GM12865 (cell line): Measurements from ENCODE around the gene DDT.

ENCODE experiments used
- DNase-seq: peaks from one replicate; pipeline ENCODE4 v3.0.0; 2010; ENCODE audit warnings: low read depth
- H3K4me3 ChIP-seq: 2 replicates; pipeline ENCODE4 v1.5.1; 2011; ENCODE audit warnings: mild to moderate bottlenecking, low read depth, low read length, control low read depth
- TF ChIP-seq, protein P1 (sequence below): IDR thresholded peaks from 2 replicates; pipeline ENCODE4 v1.5.1; 2011; ENCODE audit warnings: low read length, control low read depth, low read depth, inconsistent platforms; ENCODE audit not compliant: insufficient read depth; ENCODE audit errors: missing control alignments

Gene DDT

DNA sequence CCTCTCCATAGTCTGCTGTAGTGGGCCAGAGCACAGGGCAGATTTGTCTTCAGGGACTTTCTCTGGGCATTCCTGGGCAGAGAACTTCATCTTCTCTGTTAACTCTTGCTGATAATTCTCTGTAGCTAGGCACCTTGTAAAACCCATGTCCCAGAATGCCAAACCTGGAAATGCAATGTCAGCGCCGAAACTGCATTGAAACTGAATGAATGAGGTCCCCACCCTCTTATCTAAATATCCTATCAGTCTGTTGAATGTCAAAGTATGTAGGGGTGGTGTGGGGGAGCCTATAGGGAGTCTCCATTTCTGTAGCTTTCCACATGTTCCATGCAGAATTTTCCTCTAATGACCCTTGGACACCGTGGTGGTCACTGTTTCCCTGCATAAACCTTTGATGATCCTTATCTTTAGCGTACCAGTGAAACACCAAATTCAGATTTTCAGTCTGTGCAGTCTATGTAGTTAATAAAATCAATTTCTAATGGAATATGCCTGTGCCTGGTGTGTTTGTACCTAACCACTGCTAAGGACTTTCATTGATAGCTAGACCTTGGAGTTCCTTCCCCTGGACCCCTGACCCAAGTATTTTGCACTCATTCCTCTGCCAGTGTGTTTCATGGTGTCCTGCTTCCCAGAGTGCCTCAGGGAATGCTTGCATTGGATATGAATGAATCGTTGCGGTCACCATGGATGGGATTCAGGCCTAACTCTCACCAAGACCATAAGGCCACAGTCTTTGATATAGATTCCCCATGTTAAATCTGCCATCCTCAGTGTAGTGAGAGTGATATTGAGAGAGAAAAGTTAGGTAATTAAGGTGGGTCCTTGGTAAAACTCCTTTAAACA is 34.4 kb upstream of the DDT start:
- TF ChIP-seq, protein P1, sequence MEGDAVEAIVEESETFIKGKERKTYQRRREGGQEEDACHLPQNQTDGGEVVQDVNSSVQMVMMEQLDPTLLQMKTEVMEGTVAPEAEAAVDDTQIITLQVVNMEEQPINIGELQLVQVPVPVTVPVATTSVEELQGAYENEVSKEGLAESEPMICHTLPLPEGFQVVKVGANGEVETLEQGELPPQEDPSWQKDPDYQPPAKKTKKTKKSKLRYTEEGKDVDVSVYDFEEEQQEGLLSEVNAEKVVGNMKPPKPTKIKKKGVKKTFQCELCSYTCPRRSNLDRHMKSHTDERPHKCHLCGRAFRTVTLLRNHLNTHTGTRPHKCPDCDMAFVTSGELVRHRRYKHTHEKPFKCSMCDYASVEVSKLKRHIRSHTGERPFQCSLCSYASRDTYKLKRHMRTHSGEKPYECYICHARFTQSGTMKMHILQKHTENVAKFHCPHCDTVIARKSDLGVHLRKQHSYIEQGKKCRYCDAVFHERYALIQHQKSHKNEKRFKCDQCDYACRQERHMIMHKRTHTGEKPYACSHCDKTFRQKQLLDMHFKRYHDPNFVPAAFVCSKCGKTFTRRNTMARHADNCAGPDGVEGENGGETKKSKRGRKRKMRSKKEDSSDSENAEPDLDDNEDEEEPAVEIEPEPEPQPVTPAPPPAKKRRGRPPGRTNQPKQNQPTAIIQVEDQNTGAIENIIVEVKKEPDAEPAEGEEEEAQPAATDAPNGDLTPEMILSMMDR: no peak
- no peak overlapping the region for H3K4me3 ChIP-seq
- no peak for DNase-seq

GRCh38 chr22:24008022-24008283 is 33.7 kb upstream of the DDT start:
- TF ChIP-seq, protein P1: no peak
- H3K4me3 ChIP-seq: no peak overlapping the region
- DNase-seq: no peak

DNA sequence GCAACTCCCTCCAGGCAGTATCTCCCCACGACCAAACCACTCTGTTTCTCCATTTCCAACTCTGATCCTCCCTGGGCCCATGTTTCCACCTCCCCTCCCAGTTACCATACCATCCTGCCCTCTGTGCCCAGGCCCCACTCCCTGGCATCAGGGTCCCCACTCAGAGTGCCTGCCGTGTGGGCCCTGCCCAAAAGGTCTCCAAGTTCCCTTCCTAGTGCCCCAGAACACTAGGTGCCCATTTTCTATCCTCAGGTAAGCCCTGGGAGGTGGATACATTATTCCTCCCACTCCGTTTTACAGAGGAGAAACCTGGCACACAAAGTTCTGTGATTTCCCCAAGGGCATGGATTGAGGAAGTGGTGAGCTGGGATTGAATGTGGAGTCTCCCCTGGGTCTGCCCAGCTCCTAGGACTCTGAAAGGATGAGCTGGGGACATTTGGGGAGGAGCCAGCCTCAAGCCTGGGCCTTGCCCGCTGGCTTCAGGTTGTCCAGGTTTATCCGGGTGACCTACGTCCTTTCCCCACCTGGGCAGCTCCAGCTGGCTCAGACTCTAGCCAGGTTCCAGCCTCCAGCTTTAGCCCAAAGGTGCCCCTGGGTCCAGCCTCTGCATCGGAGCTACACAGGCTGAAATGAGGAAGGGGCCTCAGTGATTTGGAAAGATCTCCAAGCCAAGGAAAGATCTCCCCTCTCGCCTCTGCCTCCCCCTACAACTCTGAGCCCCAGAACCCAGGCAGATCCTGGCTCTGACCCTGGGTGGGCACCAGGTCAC is 33.2 kb upstream of the DDT start:
- DNase-seq: no peak
- H3K4me3 ChIP-seq: no peak overlapping the region
- TF ChIP-seq, protein P1: no peak

- no peak overlapping the region for H3K4me3 ChIP-seq
- TF ChIP-seq, protein P1: no peak
- DNase-seq: no peak
Measured at GRCh38 chr22:24006914-24007214, 32.6 kb upstream of the DDT start.

GRCh38 chr22:24006207-24006913 is 32.1 kb upstream of the DDT start:
- no peak overlapping the region for H3K4me3 ChIP-seq
- TF ChIP-seq, protein P1: no peak
- DNase-seq: no peak

DNA sequence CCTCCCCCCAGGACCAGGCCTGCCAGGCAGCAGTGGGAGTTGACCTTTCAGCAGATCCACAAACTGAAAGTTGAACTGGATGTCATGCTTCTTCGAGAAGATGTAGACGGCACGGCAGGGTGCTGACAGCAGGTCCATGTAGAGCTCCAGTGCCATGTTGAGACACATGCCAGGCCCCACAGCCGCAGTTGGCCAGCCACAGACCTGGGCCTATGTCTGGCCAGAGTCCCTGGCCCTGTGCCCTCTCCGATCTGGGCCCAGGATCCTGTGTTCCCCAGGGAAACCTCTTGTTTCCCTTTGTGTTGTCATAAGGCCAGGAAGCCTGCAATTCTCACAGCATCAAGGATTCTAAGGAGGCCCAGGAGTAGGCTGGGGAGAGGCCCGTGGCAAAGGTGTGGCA is 31.0 kb upstream of the DDT start, which contains the start of gene GSTT4:
Gene GSTT4 (minus strand): TSS at position 253 of the 400 bp plus-strand sequence. CDS start 97 bp downstream, at position 156.
- TF ChIP-seq, protein P1: no peak
- no peak for DNase-seq
- no peak within 1 kb of the TSS for H3K4me3 ChIP-seq
